Tibial nerve (tissue), 4 donors: Measurements from ENCODE around the gene ADAMTS17. TPM values are rescaled to one million over a fixed set of nuclear protein-coding genes. Genes with fewer than 3 reads are reported as not detected.

ENCODE experiments used
- DNase-seq, 2 donors: peaks; one replicate each; pipeline ENCODE4 v3.0.0-alpha.2; 2019; ENCODE audit warnings: low spot score in 2 of 2
- H3K27ac ChIP-seq, 4 donors: fragments of 200-600 bp; sonication (generic) in 3 of 4; one replicate each; pipeline ENCODE4 v1.5.1; 2017 to 2019; ENCODE audit warnings: mild to moderate bottlenecking in 1 of 4
- H3K27me3 ChIP-seq, 2 donors: fragments of 200-600 bp; sonication (generic) in 1 of 2; one replicate each; pipeline versions ENCODE4 v1.5.1 to v1.6.0; 2017 to 2019
- H3K36me3 ChIP-seq, 3 donors: fragments of 200-600 bp; sonication (generic); one replicate each; pipeline ENCODE4 v1.5.1; 2018 to 2019
- H3K4me1 ChIP-seq, 4 donors: fragments of 200-600 bp; sonication (generic) in 3 of 4; one replicate each; pipeline ENCODE4 v1.5.1; 2017 to 2019
- H3K4me3 ChIP-seq, 4 donors: fragments of 200-600 bp; sonication (generic) in 3 of 4; one replicate each; pipeline ENCODE4 v1.5.1; 2017 to 2019; ENCODE audit warnings: mild to moderate bottlenecking in 1 of 4, moderate library complexity in 1 of 4
- H3K9me3 ChIP-seq, 4 donors: fragments of 200-600 bp; sonication (generic) in 3 of 4; one replicate each; pipeline ENCODE4 v1.5.1; 2017 to 2019
- CTCF ChIP-seq, 5 experiments: fragments of 200-600 bp in 3 of 5; fragments of 450-650 bp in 2 of 5; sonication (generic) in 3 of 5; IDR thresholded peaks; one replicate each; pipeline ENCODE4 v1.5.1; 2016 to 2019; ENCODE audit warnings: antibody characterized with exemption in 5 of 5, mild to moderate bottlenecking in 3 of 5, moderate library complexity in 2 of 5
- EP300 ChIP-seq, 2 donors: sonication (generic); formaldehyde crosslinking; IDR thresholded peaks; one replicate each; pipeline ENCODE4 v1.6.1; 2017; ENCODE audit warnings: antibody characterized with exemption in 2 of 2, mild to moderate bottlenecking in 1 of 2
- POLR2A ChIP-seq, 2 donors: fragments of 450-650 bp; IDR thresholded peaks; one replicate each; pipeline ENCODE4 v1.6.1; 2017; ENCODE audit warnings: antibody characterized with exemption in 2 of 2, mild to moderate bottlenecking in 2 of 2, moderate library complexity in 2 of 2
- WGBS, 2 donors: methylation state at CpG; one replicate each; pipeline ENCODE4 v1.1.5; 2018; 5-methylcytosine and 5-hydroxymethylcytosine counted together
- total RNA-seq, 4 donors: library from RNA; depleted of rRNA; stranded (reverse); fragments of >200 nt; gene quantifications; one replicate each; pipeline ENCODE4 v1.1.0, GENCODE V29; 2016

The ADAMTS17 gene
- total RNA-seq, 4 donors from 2014 or later, result 0.66 to 5.5 (median 3.7) TPM

GRCh38 chr15:100200287-100200880, 141.4 kb downstream of the ADAMTS17 start:
- H3K27ac ChIP-seq, result no peak overlapping the region
- 92 to 96% methylated on average over 15 to 22 of the region's 22 CpGs for WGBS, 2 donors
- TF ChIP-seq EP300 (IDR thresholded peaks at IDR 0.05) (no peak), CTCF (IDR thresholded peaks at IDR 0.05) (no peak), POLR2A (IDR thresholded peaks at IDR 0.05) (no peak)
- H3K9me3 ChIP-seq, result peaks cover 0 to 2% (median 0%) of the 10 kb centered on the region in 4 donors
- no peak for DNase-seq
- no peaks in the 10 kb centered on the region for H3K27me3 ChIP-seq
- no peaks in the 10 kb centered on the region for H3K4me1 ChIP-seq
- no peak overlapping the region for H3K4me3 ChIP-seq
- no peaks in the 10 kb centered on the region for H3K36me3 ChIP-seq

- WGBS, 2 donors, result 95 to 96% methylated on average over 19 to 21 of the region's 21 CpGs
- no peak for DNase-seq
These were observed 142.0 kb downstream of the ADAMTS17 start for GRCh38 chr15:100199711-100200286.

GRCh38 chr15:100198442-100198841, 143.3 kb downstream of the ADAMTS17 start:
- no peaks in the 10 kb centered on the region for H3K9me3 ChIP-seq
- H3K27me3 ChIP-seq, result no peaks in the 10 kb centered on the region
- TF ChIP-seq CTCF (IDR thresholded peaks at IDR 0.05), result no peak
- WGBS, 2 donors, result 87 to 92% methylated on average over 5 of the region's 5 CpGs
- DNase-seq, result no peak
- no peak overlapping the region for H3K27ac ChIP-seq
- no peaks in the 10 kb centered on the region for H3K4me1 ChIP-seq
- no peak overlapping the region for H3K4me3 ChIP-seq
- no peaks in the 10 kb centered on the region for H3K36me3 ChIP-seq

More at GRCh38 chr15:100199711-100200286, 142.0 kb downstream of the ADAMTS17 start:
- Histone ChIP-seq H3K27me3 (no peaks in the 10 kb centered on the region), H3K4me1 (no peaks in the 10 kb centered on the region), H3K36me3 (no peaks in the 10 kb centered on the region), H3K9me3 (peaks cover 0 to under 1% (median 0%) of the 10 kb centered on the region in 4 donors), H3K27ac (no peak overlapping the region), H3K4me3 (no peak overlapping the region)
- TF ChIP-seq POLR2A (IDR thresholded peaks at IDR 0.05), result no peak
- TF ChIP-seq EP300 (IDR thresholded peaks at IDR 0.05), result no peak
- no peak for TF ChIP-seq CTCF (IDR thresholded peaks at IDR 0.05)

- DNase-seq, result no peak
- Histone ChIP-seq H3K4me1 (no peaks in the 10 kb centered on the region), H3K27me3 (no peaks in the 10 kb centered on the region), H3K36me3 (no peaks in the 10 kb centered on the region), H3K9me3 (no peaks in the 10 kb centered on the region), H3K27ac (no peak overlapping the region), H3K4me3 (no peak overlapping the region)
- TF ChIP-seq CTCF (IDR thresholded peaks at IDR 0.05), result no peak
- no peak for TF ChIP-seq EP300 (IDR thresholded peaks at IDR 0.05)
- 77 to 81% methylated on average over 14 of the region's 14 CpGs for WGBS, 2 donors
These were observed 145.3 kb downstream of the ADAMTS17 start for GRCh38 chr15:100196326-100197058.

- DNase-seq, result no peak
- H3K4me3 ChIP-seq, result no peak overlapping the region
- no peaks in the 10 kb centered on the region for H3K9me3 ChIP-seq
- no peaks in the 10 kb centered on the region for H3K36me3 ChIP-seq
- H3K27ac ChIP-seq, result no peak overlapping the region
- no peaks in the 10 kb centered on the region for H3K27me3 ChIP-seq
- H3K4me1 ChIP-seq, result no peaks in the 10 kb centered on the region
- 86 to 87% methylated on average over 10 of the region's 10 CpGs for WGBS, 2 donors
- no peak for TF ChIP-seq EP300 (IDR thresholded peaks at IDR 0.05)
- no peak for TF ChIP-seq POLR2A (IDR thresholded peaks at IDR 0.05)
- no peak for TF ChIP-seq CTCF (IDR thresholded peaks at IDR 0.05)
These were observed 146.8 kb downstream of the ADAMTS17 start for GRCh38 chr15:100194996-100195395.
